Measurements from ENCODE around the gene DNAJC15. TPM values are rescaled to one million over a fixed set of nuclear protein-coding genes. Genes with fewer than 3 reads are reported as not detected.
"Not testable (repeated sequence)": the region's sequence is repeated elsewhere in the genome, so short reads cannot be mapped to it uniquely, and the experiment has no call there.

DNAJC15 gene
- total and polyA plus RNA-seq, 2 donors (not counting 1 experiment from before 2014, with no cell fraction given): 18.5 to 34.6 TPM

- Histone ChIP-seq H3K36me3 (ENCODE audit: control insufficient read depth, insufficient read depth, low read length) (no peaks in the 10 kb centered on the region), H3K4me2 (ENCODE audit: extremely low read depth, insufficient read depth, low read length) (no peak overlapping the region), H3K27me3 (ENCODE audit: control insufficient read depth, insufficient read depth, low read length) (no peaks in the 10 kb centered on the region), H3K27ac (ENCODE audit: insufficient read depth, low read length) (no peak overlapping the region), H3K9ac (ENCODE audit: insufficient read depth, low read length) (no peak overlapping the region), H3K4me3 (replicated peaks in 1 of 4; ENCODE audit: control extremely low read depth in 1 of 4, insufficient read depth in 1 of 4, low read depth in 3 of 4, low read length in 4 of 4) (no peak overlapping the region), H4K20me1 (ENCODE audit: control insufficient read depth, extremely low read depth, insufficient read depth, low read length) (no peaks in the 10 kb centered on the region), H3K79me2 (ENCODE audit: control insufficient read depth, insufficient read depth, low read length) (peaks cover 6% of the 10 kb centered on the region), H3K4me1 (ENCODE audit: control insufficient read depth, extremely low read depth, insufficient read depth, low read length) (no peaks in the 10 kb centered on the region), H3K9me3 (ENCODE audit: control insufficient read depth, insufficient read depth, low read depth, low read length) (no peaks in the 10 kb centered on the region), H2AFZ (ENCODE audit: low read length) (no peak overlapping the region)
- no peak for DNase-seq (ENCODE audit: low read depth in 2 of 2)
- TF ChIP-seq EZH2 (IDR thresholded peaks at IDR 0.05; ENCODE audit: low read length, missing control alignments): no peak
- TF ChIP-seq CTCF (conservative IDR thresholded peaks at IDR 0.05 in 1 of 2, IDR thresholded peaks at IDR 0.05 in 1 of 2; ENCODE audit: low read depth in 1 of 2, low read length in 2 of 2): no peak
Measured at GRCh38 chr13:43042410-43042921, 19.1 kb downstream of the DNAJC15 start.

GRCh38 chr13:43044720-43045301 is 21.4 kb downstream of the DNAJC15 start:
- no peak for DNase-seq (ENCODE audit: low read depth in 2 of 2)
- Histone ChIP-seq H3K4me1 (ENCODE audit: control insufficient read depth, extremely low read depth, insufficient read depth, low read length) (no peaks in the 10 kb centered on the region), H3K9me3 (ENCODE audit: control insufficient read depth, insufficient read depth, low read depth, low read length) (no peaks in the 10 kb centered on the region), H3K4me2 (ENCODE audit: extremely low read depth, insufficient read depth, low read length) (no peak overlapping the region), H2AFZ (ENCODE audit: low read length) (no peak overlapping the region), H3K9ac (ENCODE audit: insufficient read depth, low read length) (no peak overlapping the region), H4K20me1 (ENCODE audit: control insufficient read depth, extremely low read depth, insufficient read depth, low read length) (no peaks in the 10 kb centered on the region), H3K36me3 (ENCODE audit: control insufficient read depth, insufficient read depth, low read length) (no peaks in the 10 kb centered on the region), H3K79me2 (ENCODE audit: control insufficient read depth, insufficient read depth, low read length) (peaks cover 4% of the 10 kb centered on the region), H3K27me3 (ENCODE audit: control insufficient read depth, insufficient read depth, low read length) (no peaks in the 10 kb centered on the region), H3K4me3 (replicated peaks in 1 of 4; ENCODE audit: control extremely low read depth in 1 of 4, insufficient read depth in 1 of 4, low read depth in 3 of 4, low read length in 4 of 4) (no peak overlapping the region), H3K27ac (ENCODE audit: insufficient read depth, low read length) (no peak overlapping the region)
- TF ChIP-seq CTCF (conservative IDR thresholded peaks at IDR 0.05 in 1 of 2, IDR thresholded peaks at IDR 0.05 in 1 of 2; ENCODE audit: low read depth in 1 of 2, low read length in 2 of 2): no peak
- no peak for TF ChIP-seq EZH2 (IDR thresholded peaks at IDR 0.05; ENCODE audit: low read length, missing control alignments)

GRCh38 chr13:43045302-43045773 is 22.0 kb downstream of the DNAJC15 start:
- H3K4me3 ChIP-seq (replicated peaks in 1 of 4; ENCODE audit: control extremely low read depth in 1 of 4, insufficient read depth in 1 of 4, low read depth in 3 of 4, low read length in 4 of 4); H3K9me3 ChIP-seq (ENCODE audit: control insufficient read depth, insufficient read depth, low read depth, low read length); H3K4me2 ChIP-seq (ENCODE audit: extremely low read depth, insufficient read depth, low read length); H3K9ac ChIP-seq (ENCODE audit: insufficient read depth, low read length); H3K4me1 ChIP-seq (ENCODE audit: control insufficient read depth, extremely low read depth, insufficient read depth, low read length); H4K20me1 ChIP-seq (ENCODE audit: control insufficient read depth, extremely low read depth, insufficient read depth, low read length); H3K36me3 ChIP-seq (ENCODE audit: control insufficient read depth, insufficient read depth, low read length); H3K27ac ChIP-seq (ENCODE audit: insufficient read depth, low read length); H3K27me3 ChIP-seq (ENCODE audit: control insufficient read depth, insufficient read depth, low read length); H3K79me2 ChIP-seq (ENCODE audit: control insufficient read depth, insufficient read depth, low read length); DNase-seq (ENCODE audit: low read depth in 2 of 2); H2AFZ ChIP-seq (ENCODE audit: low read length): not testable (repeated sequence)

Data from fibroblast of lung (primary cell).